Measurements from ENCODE around the gene FAM193A. TPM values are rescaled to one million over a fixed set of nuclear protein-coding genes. Genes with fewer than 3 reads are reported as not detected.

The FAM193A gene
- total RNA-seq, 4 donors from 2014 or later = 16.7 to 18.9 (median 18.0) TPM

GRCh38 chr4:2695346-2696060, 159.1 kb downstream of the FAM193A start:
- no peaks in the 10 kb centered on the region for H3K4me1 ChIP-seq
- H3K27me3 ChIP-seq = no peaks in the 10 kb centered on the region

GRCh38 chr4:2696423-2696822, 160.0 kb downstream of the FAM193A start:
- Histone ChIP-seq H3K27ac (no peak overlapping the region), H3K4me1 (no peaks in the 10 kb centered on the region), H3K4me3 (no peak overlapping the region), H3K27me3 (no peaks in the 10 kb centered on the region), H3K9me3 (no peaks in the 10 kb centered on the region), H3K36me3 (peaks cover 0 to 96% of the 10 kb centered on the region in 2 donors)
- in situ Hi-C loops (cut with MboI; ENCODE audit: low sequenced_read_pairs in 4 of 4) = no loop called here
- DNase-seq (no peak), ATAC-seq (no peak)
- no peak for TF ChIP-seq POLR2A (IDR thresholded peaks at IDR 0.05)
- no peak for TF ChIP-seq CTCF (IDR thresholded peaks at IDR 0.05 in 4 of 5, conservative IDR thresholded peaks at IDR 0.05 in 1 of 5)
- intact Hi-C loops (cut with DNase I; ENCODE audit: low total_unique reads) = no loop called here

More at GRCh38 chr4:2695346-2696060, 159.1 kb downstream of the FAM193A start:
- Histone ChIP-seq H3K4me3 (no peak overlapping the region), H3K9me3 (no peaks in the 10 kb centered on the region), H3K27ac (no peak overlapping the region), H3K36me3 (peaks cover 0 to 94% of the 10 kb centered on the region in 2 donors)
- ATAC-seq (no peak), DNase-seq (no peak)
- intact Hi-C loops (cut with DNase I; ENCODE audit: low total_unique reads) = no loop called here
- in situ Hi-C loops (cut with MboI; ENCODE audit: low sequenced_read_pairs in 4 of 4) = no loop called here
- TF ChIP-seq POLR2A (IDR thresholded peaks at IDR 0.05) (no peak), CTCF (IDR thresholded peaks at IDR 0.05 in 4 of 5, conservative IDR thresholded peaks at IDR 0.05 in 1 of 5) (no peak)

GRCh38 chr4:2697995-2698414, 161.6 kb downstream of the FAM193A start:
- no peak for ATAC-seq
- intact Hi-C loops (cut with DNase I; ENCODE audit: low total_unique reads) (no loop called here), in situ Hi-C loops (cut with MboI; ENCODE audit: low sequenced_read_pairs in 4 of 4) (no loop called here)

GRCh38 chr4:2698504-2698903, 162.1 kb downstream of the FAM193A start:
- DNase-seq (no peak), ATAC-seq (no peak)
- Histone ChIP-seq H3K27me3 (no peaks in the 10 kb centered on the region), H3K36me3 (peaks cover 0 to 98% of the 10 kb centered on the region in 2 donors), H3K27ac (no peak overlapping the region), H3K9me3 (no peaks in the 10 kb centered on the region), H3K4me1 (no peaks in the 10 kb centered on the region), H3K4me3 (no peak overlapping the region)
- intact Hi-C loops (cut with DNase I; ENCODE audit: low total_unique reads) (no loop called here), in situ Hi-C loops (cut with MboI; ENCODE audit: low sequenced_read_pairs in 4 of 4) (no loop called here)
- TF ChIP-seq CTCF (IDR thresholded peaks at IDR 0.05 in 4 of 5, conservative IDR thresholded peaks at IDR 0.05 in 1 of 5) (no peak), POLR2A (IDR thresholded peaks at IDR 0.05) (no peak)

More at GRCh38 chr4:2697995-2698414, 161.6 kb downstream of the FAM193A start:
- H3K27me3 ChIP-seq = no peaks in the 10 kb centered on the region
- TF ChIP-seq POLR2A (IDR thresholded peaks at IDR 0.05) = no peak
- TF ChIP-seq CTCF (IDR thresholded peaks at IDR 0.05 in 4 of 5, conservative IDR thresholded peaks at IDR 0.05 in 1 of 5) = no peak
- no peak for DNase-seq
- H3K27ac ChIP-seq = no peak overlapping the region
- H3K36me3 ChIP-seq = peaks cover 0 to 98% of the 10 kb centered on the region in 2 donors
- H3K9me3 ChIP-seq = no peaks in the 10 kb centered on the region
- H3K4me1 ChIP-seq = no peaks in the 10 kb centered on the region
- H3K4me3 ChIP-seq = no peak overlapping the region

All from gastrocnemius medialis (tissue), 4 donors.